ENCODE data around the gene PSMD2.

GRCh38 chr3:184315543-184315867 lies 16.5 kb downstream of the PSMD2 start:
- TF ChIP-seq CTCF (IDR thresholded peaks at IDR 0.05) (no peak), EP300 (IDR thresholded peaks at IDR 0.05; ENCODE audit: low read depth) (no peak), POLR2AphosphoS5 (IDR thresholded peaks at IDR 0.05) (no peak)

Measured in transverse colon (tissue), 4 donors.